Activated gamma-delta T cell (primary cell): Measurements from ENCODE around the gene IPO11.

Experiments
- DNase-seq: peaks from one replicate; lab custom pipeline; 2025; lab: John Stamatoyannopoulos, UW

Gene IPO11

DNA sequence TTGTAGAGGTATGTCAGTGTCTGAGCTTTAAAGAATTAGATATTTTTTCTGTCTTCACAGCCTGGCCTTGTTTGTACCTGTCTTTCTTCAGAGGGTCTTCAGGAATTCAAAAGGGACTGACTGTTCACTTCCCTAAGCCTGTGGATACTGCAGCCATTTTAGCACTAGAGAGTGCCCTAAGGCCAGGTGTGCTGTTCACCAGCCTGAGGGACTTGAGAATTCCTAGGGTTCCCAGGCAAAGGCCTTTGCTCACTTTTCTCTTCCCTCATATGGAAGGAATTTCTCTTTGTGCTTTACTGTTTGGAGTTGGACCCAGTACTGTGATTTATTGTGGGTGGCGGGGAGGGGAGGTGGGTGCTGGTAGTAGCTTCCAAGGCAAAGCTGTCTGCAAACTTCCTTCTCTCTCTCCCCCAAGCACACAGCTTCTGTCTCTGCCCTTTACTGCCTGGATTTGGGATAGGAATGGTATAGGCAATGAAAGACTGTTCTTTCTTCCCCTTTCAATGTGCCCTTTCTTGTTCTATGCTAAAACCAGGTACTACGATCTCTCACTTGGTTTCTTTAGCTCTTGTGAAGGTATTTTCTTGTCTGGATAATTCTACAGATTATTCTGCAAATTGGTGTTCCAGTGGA is 156.4 kb downstream of the IPO11 start:
- no peak for DNase-seq

DNA sequence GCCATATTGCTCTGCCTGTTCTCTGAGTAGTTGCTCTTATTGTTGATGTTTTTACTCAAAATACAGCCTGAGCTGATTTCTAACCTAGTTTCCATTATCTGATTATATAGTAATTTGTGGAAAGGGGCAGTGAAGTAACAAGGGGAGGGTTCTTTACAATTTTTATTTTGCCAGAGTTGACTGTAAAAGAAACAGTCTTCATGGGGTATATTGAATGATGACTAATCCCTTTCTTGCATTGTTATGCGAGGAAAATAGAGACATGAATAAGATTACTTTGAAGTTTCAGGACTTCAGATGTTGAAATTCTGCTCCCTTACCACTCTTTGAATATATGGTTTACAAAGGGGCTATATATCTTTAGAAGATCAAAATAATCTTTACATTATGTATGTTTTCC is 156.9 kb downstream of the IPO11 start:
- no peak for DNase-seq

DNA sequence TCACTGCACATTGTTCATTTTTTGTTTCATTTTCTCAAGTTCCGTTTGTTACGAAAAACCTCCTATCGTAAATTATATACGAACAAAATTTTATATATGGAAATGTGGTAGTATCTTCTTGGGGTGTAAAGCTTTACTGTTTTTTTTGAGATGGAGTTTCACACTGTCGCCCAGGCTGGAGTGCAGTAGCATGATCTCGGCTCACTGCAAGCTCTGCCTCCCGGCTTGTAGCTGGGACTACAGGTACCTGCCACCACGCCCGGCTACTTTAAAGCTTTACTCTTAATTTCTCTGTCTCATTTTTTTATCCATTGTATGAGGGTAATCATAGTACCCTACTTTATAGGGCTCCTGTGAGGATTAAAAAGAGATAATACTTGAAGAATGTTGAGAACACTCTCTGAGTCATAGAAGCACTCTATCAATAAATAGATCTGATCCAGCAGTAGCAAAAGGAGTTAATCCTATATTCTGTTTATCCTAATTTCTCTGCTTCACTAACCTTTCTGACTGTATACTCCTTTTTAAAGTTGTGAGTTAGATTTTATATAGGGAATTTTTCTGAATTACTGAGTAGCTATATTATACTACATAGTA is 160.5 kb downstream of the IPO11 start:
- DNase-seq = no peak

DNA sequence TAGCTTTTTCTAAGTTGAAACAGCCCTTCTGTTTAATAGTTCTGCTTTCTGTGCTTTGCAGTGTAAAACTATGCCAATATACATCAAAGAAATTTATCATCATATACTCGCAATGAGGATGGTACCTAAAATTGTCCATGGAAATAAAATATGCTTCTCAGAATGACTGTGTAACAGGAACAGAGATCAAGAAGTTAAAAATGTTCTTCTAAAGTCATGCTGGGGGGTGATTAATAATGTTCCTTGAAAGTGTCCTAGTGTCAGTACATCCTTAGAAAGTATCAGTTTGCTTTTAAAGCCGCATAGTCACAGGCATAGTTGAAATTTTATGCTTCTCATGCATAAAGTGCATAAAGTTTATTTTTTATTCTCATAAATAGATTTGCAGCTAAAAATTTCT is 162.0 kb downstream of the IPO11 start:
- DNase-seq = no peak

DNA sequence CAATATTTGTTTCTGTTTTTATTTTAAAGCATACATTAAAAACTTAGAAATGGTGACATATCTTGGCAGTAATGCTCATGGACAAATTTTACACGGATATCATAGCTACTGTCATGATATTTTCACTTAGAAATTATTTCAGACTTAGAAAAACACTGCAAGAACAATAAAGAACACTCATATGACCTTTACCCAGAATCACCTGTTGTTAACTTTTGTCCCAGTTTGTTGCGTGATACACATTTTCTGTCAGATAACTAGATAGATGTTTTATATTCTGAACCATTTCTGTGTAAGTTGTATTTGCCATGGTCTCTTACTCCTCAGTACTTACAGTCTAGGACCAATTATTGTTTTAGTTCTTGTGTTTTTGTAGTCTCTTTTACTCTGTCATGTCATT is 162.5 kb downstream of the IPO11 start:
- no peak for DNase-seq

DNA sequence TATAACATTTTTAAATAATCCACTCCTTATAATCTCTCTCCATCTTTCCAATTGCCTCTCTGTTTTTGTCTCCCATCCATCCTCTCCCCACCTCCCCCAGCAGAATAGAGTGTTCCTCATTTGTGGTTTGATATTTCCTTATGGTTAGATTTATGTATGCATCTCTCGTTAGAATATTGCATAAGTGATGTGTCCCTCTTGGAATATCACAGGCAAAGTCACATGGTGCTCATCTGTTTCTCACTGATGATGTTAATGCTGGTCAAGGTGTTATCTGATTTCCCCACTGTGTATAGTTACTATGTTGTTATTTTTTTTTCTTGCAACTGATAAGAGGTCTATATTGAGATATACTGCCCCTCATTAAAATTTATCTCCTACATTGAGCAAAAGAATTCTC is 162.9 kb downstream of the IPO11 start:
- DNase-seq = no peak

DNA sequence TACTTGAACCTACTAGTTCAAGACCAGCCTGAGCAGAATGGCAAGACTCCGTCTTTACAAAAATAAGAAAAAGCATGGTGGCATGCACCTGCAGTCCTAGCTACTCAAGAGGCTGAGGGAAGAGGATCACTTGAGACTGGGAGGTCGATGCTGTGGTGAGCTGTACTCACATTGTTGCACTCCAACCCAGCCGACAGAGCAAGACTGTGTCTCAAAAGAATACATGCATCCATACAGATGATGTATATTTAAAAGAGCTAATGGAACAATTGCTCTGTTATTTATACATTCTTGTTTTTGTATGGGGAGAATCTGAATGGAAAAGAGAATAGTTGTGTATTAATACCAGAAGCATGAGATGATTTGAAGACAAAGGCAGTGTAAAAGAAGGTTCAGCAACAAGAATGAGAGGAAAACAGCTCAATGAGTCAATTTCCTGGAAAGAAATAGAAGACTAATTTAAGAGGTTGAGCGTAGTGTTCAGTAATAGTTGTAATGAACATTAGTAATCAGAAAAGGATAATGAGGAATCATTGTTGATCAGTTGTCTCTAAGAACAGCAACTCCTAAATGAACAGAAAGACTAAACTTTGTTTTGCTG is 164.1 kb downstream of the IPO11 start:
- no peak for DNase-seq

DNA sequence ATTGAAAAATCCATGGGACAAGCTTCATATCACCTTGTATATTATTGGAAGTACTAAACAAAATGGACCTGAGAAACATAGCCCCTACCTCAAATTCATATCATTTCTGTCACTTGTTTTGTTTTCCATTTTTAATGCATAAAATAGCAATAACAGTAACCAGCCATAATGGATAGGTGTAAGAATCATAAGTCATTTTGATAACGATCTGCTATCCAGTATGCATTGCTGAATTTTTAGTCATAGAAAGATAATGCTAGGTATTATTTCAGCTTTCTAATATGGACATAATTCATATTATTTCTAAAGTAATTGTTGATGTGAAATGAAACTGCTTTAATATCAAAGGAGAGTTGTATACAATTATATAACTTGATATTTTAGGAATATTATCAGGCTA is 164.9 kb downstream of the IPO11 start:
- no peak for DNase-seq

DNA sequence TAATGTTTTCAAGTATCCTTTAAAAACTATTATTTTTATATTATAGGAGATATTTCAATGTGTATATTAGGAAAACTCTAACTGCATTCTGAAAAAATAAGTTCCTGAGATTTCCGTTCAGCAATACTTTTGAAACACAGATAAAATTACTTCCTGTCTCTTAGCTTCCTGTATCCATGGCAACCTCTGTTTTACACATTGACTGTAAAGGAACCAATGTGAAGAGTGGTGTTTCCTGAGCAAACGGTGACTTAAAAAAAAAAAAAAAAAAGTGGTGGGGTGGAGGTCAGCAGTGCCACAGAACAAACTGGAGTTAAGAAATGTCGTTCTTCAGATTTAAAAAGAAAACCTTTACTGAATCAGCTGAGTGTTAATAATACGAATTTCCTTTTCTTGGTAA is 166.0 kb downstream of the IPO11 start, which contains the start of gene LRRC70:
TSS of gene LRRC70 (plus strand) at position 280 of the 400 bp plus-strand sequence. CDS start 620 bp downstream, outside the sequence.
- no peak for DNase-seq

DNA sequence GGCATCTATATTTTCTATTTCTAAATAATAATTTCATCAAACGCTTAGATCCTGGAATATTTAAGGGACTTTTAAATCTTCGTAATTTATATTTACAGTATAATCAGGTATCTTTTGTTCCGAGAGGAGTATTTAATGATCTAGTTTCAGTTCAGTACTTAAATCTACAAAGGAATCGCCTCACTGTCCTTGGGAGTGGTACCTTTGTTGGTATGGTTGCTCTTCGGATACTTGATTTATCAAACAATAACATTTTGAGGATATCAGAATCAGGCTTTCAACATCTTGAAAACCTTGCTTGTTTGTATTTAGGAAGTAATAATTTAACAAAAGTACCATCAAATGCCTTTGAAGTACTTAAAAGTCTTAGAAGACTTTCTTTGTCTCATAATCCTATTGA is 167.2 kb downstream of the IPO11 start:
- DNase-seq = no peak

DNA sequence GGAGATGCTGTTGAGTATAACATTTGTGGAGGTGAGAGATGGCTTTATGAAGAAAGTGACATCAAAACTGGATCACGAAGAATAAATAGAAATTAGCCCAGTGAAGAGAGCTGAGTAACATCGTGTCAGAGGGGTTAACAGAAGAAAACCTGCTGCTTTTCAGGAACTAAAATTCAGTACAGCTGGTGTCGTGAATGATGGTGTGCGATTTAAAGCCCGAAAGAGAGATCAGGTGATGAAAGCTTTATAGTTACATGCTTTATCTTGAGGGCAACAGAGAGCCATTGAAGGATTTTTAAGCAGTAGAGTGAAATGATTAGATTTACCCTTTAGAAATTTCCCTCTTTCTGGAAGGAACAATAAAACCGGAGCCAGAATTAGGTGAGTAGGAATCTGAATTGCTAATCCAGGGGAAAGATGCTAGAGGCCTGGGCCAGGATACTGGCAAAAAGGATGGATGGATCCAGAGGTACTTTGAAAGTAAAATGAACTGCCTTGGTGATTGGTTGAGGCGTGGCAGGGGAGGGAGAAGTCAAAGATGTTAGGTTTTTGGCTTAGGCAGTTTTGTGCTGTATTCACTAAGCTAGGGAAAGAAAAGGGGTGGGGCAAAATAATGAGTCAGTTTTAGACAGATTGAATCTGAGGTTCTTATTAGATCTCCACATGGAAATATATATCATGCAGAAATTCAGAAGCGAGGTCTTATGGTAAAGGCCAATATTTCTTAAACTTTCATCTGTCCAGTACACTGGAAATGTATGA is 169.5 kb downstream of the IPO11 start:
- no peak for DNase-seq

DNA sequence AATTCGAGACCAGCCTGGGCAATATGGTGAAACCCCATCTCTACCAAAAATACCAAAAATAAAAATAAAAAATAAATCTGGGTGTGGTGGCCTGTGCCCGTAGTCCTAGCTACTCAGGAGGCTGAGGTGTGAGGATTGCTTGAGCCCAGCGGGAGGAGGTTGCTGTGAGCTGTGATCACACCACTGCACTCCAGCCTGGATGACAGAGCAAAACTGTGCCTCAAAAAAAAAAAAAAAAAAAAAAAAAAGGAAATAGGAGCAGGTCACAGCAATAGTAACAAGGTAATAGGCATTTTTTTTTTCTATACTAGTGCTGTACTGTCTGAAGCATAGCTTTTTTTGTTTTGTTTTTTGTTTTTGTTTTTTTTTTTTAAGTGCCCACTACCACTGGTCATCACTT is 171.8 kb downstream of the IPO11 start:
- DNase-seq = no peak

DNA sequence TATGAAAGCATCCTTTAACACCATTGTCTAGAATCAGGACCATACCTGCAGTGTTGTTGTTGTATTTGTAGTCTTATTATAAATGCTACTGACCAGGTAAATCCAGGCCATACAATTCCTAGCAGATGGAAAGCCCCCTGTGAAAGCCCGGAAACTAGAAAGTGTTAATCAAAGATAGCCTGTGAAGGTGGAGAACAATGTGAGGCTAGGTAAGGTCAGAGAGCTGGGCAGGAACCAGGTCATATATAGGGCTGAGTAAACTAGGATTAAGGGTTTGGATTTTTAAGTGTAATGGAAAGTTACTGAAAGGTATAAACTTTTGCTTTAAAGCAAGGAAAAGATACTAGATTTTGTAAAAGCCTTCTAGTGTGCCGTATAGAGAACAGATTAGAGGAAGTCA is 172.7 kb downstream of the IPO11 start:
- no peak for DNase-seq

DNA sequence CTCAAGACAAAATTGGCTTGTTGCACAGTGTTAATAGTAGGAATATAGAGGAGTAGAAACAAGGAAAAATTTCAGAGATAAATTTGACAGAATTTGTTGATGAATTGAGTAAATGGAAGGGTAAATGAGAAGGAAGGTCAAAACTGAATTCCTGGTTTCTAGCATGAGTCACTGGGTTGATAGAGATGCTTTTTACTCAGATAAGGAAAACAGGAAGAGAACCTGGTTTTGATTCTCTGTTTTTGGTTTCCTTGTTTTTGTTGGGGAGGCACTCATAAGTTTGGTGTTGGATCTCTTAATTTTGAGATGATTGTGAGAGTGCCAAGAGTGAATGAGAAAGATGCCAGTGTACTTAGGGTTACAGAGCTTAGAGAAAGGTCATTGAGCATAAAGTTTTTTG is 173.2 kb downstream of the IPO11 start:
- no peak for DNase-seq

DNA sequence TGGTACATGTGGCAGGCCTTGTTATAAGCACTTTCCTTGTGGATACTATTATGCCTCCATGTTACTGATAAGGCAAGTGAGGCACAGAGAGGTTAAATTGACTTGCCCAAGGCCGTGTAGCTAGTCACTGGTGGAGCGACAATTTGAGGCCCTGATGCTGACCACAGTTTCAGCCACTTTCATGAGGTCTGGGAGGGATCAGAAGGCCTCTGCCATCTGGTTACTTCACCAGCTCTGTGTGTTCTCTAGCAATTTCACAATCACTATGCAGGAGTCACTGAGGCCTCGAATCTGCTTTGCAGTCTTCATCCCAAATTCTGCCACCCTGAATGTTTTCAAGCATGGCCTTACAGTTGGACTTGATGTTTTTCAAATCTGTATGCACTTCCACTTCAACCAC is 175.2 kb downstream of the IPO11 start:
- DNase-seq = no peak

DNA sequence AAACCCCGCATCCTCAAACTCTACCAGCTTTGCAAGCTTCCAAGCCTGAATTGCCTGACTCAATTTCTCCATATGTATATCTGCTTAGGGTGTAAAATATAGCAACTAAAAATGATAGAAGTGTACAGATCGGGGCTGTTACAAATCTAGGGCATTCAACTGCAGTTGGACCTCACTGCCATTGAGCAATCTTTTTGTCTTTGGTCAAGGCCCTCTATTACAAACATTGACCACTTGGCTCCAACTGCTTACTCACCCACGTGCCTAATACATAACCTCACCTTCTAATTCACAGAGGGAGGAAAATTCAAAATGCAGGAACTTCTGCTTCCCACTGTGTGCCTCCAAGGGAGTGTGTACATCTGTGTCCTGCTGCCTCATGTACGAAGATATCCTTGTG is 176.1 kb downstream of the IPO11 start:
- DNase-seq = no peak

DNA sequence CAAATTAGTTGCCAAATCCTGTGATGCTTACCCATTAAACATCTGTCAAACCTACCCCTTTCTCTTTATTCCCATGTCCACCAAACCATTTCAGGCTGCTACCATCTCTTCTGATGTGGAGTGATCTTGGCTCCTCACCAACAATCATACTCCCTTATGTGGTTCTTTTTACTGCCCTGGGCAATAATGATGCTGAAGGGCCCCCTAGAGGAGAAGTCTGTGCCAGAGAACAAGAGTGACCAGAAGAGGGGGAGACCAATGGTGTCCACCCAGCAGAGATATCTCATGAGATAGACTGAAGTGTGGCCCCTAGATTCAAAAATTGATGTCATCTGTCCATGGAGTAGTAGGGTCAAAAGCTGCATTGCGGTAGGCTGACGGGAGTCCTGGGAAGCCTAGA is 176.9 kb downstream of the IPO11 start:
- DNase-seq = no peak

DNA sequence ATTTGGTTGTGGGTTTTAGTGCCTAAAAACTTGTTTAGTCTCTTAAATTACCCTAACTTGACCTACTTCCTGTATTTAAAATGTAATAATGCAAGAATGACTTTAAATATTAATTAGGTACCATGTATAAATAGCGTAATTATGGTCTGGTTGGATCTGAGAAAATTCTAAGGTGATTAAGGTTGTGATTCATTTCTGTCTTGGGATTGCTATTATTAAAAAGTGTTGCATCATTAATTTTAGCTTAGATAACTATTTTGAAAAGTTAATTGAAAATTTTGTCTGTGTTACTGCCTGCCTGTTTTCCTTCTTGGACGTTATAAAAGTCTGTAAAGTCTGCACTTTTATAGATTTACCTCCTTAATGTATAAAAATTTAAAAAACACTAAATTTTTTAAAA is 177.8 kb downstream of the IPO11 start:
- DNase-seq = no peak

DNA sequence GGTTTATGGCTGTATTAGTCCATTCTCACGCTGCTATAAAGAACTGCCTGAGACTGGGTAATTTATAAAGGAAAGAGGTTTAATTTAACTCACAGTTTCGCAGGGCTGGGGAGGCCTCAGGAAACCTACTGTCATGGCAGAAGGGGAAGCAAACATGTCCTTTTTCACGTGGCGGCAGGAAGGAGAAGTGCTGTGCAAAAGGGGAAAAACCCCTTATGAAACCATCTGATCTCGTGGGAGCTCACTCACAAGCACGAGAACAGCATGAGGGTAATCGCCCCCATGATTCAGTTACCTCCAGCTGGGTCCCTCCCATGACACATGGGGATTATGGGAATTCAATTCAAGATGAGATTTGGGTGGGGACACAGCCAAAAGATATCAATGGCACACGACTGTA is 180.0 kb downstream of the IPO11 start:
- no peak for DNase-seq

DNA sequence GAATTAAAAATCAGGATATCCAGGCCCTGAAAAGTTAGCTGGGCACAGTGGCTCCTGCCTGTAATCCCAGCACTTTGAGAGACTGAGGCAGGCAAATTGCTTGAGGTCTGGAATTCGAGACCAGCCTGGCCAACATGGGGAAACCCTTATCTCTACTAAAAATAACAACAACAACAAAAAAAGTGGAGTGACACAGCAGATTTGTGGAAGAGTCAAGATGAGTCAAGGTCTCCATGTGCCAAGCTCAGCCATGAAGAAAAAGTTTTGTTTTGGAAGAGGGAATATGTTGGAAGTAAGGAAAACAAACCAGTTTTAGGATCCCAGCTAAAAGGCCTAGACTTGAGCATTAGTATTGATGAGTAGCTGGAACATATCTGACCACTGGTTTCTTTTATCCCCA is 180.8 kb downstream of the IPO11 start:
- DNase-seq = no peak

DNA sequence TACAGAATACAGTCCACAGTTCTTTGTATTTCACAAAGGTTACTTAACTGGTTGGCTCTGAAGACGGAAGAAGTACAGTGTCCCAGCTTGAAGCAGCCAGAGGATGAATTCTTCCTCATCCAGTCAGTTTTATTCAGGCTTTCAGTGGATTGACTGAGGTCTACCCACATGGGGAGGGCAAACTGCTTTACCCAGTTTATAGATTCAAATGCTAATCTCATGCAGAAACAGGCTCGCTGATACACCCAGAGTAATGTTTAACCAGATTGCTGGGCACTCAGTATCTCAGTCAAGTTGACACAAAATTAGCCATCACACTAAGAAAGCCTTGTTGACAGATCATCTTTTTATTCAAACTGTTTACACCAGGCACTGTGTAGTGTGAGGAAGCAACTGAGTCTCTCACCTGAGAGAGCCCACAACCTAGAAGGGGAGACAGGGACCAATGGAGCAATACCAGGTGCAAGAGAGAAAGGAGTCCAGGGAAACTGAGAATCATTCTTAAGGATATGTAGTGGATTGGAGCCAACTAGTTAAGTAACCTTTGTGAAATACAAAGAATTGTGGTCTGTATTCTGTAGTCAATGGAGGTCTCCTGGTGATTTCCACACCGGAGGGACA is 181.9 kb downstream of the IPO11 start:
- DNase-seq = no peak

DNA sequence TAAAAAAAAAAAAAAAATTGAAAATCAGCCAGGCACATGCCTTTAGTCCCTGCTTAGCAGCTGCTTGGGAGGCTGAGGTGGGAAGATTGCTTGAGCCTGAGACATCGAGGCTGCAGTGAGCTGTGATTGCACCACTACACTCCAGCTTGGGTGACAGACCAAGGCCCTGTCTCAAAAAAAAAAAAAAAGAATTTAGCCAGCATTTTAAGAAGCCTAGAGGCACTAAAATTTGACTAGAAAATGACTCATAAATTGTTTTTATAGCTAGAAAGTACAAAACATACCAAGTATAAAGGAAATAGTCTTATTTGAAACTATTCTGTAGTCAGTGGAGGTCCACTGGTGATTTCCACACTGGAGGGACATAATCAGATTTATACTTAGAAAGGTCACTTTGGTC is 183.5 kb downstream of the IPO11 start:
- no peak for DNase-seq

DNA sequence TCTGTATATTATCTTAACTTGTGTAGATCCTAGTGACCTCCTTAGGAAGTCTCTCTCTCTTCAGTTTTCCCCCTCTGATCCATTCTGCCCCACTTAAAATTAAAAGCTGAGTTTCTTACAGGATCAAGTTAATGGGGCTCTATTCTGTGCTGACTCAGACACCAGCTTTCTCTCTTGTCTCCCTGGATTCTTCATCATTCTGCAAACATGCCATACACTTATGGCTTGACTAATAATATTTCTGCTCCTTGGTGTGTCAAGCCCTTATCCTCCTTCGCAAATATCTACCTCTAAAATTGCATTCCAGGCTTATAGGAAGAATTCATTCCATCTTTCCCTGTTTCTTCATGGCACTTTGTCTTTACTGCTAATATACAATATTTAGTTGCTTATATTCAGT is 184.1 kb downstream of the IPO11 start:
- no peak for DNase-seq
